GM23338 (cell line): ENCODE results near the gene TMED8. TPM values are rescaled to one million over a fixed set of nuclear protein-coding genes. Genes with fewer than 3 reads are reported as not detected.
A peak's percentile ranks its signal among the peaks of the same experiment; 100 is the strongest.

ENCODE experiments used
- ATAC-seq: fragments of 200-7000 bp; cut with Tn5 transposase; 3 replicates; pipeline ENCODE4 v1.9.1; 2020
- DNase-seq: peaks from one replicate; pipeline ENCODE4 v3.0.0-alpha.2; 2015; ENCODE audit warnings: low spot score
- H2AFZ ChIP-seq: fragments of 200-600 bp; sonication (generic); 2 replicates; pipeline ENCODE4 v1.8.0; 2016; ENCODE audit warnings: antibody characterized with exemption, mild to moderate bottlenecking, moderate library complexity
- H3F3A ChIP-seq: fragments of 200-600 bp; sonication (generic); replicated peaks from 2 replicates; pipeline ENCODE4 v1.8.0; 2017; ENCODE audit warnings: antibody characterized with exemption, mixed run types, low read depth
- H3K27ac ChIP-seq: fragments of 200-600 bp; sonication (generic); 2 replicates; pipeline ENCODE4 v1.6.1; 2016; ENCODE audit warnings: low read depth
- H3K27me3 ChIP-seq: fragments of 200-600 bp; sonication (generic); 2 replicates; pipeline ENCODE4 v1.8.0; 2016; ENCODE audit warnings: mild to moderate bottlenecking, mixed run types, moderate library complexity; ENCODE audit not compliant: insufficient read depth
- H3K36me3 ChIP-seq: fragments of 200-600 bp; sonication (generic); 2 replicates; pipeline ENCODE4 v1.8.0; 2016; ENCODE audit warnings: mild to moderate bottlenecking; ENCODE audit not compliant: insufficient read depth
- H3K4me1 ChIP-seq: fragments of 200-600 bp; sonication (generic); 2 replicates; pipeline ENCODE4 v1.8.0; 2016; ENCODE audit warnings: mild to moderate bottlenecking, moderate library complexity; ENCODE audit not compliant: insufficient read depth
- H3K4me2 ChIP-seq: fragments of 200-600 bp; sonication (generic); 2 replicates; pipeline ENCODE4 v1.7.1; 2017; ENCODE audit warnings: mixed run types
- H3K4me3 ChIP-seq: fragments of 200-600 bp; sonication (generic); 2 replicates; pipeline ENCODE4 v1.6.1; 2016; ENCODE audit warnings: mixed run types
- H3K79me2 ChIP-seq: fragments of 200-600 bp; sonication (generic); replicated peaks from 2 replicates; pipeline ENCODE4 v1.8.0; 2017; ENCODE audit warnings: mild to moderate bottlenecking; ENCODE audit not compliant: insufficient read depth
- H3K9me2 ChIP-seq: fragments of 200-600 bp; sonication (generic); 2 replicates; pipeline ENCODE4 v1.8.0; 2017; ENCODE audit not compliant: insufficient read depth
- H4K20me1 ChIP-seq: fragments of 200-600 bp; sonication (generic); replicated peaks from 2 replicates; pipeline ENCODE4 v1.8.0; 2017; ENCODE audit warnings: mild to moderate bottlenecking; ENCODE audit not compliant: insufficient read depth
- H3K27ac Mint-ChIP-seq: 2 replicates; pipeline ENCODE4 v1.8.0; 2020; ENCODE audit warnings: inconsistent platforms, mild to moderate bottlenecking, moderate library complexity, mixed read lengths
- H3K27me3 Mint-ChIP-seq: 3 replicates; pipeline ENCODE4 v1.8.0; 2022; ENCODE audit warnings: low read depth, mild to moderate bottlenecking, moderate library complexity, mixed read lengths, inconsistent platforms; ENCODE audit not compliant: insufficient read depth, poor library complexity
- H3K36me3 Mint-ChIP-seq: 3 replicates; pipeline ENCODE4 v1.8.0; 2021; ENCODE audit warnings: low read depth, mild to moderate bottlenecking, inconsistent platforms, moderate library complexity, mixed read lengths
- H3K4me1 Mint-ChIP-seq: 3 replicates; pipeline ENCODE4 v1.8.0; 2020; ENCODE audit warnings: mild to moderate bottlenecking, inconsistent platforms, mixed read lengths
- H3K4me3 Mint-ChIP-seq: 3 replicates; pipeline ENCODE4 v1.8.0; 2021; ENCODE audit warnings: moderate library complexity, mild to moderate bottlenecking, inconsistent platforms, mixed read lengths
- H3K9me3 Mint-ChIP-seq: 3 replicates; pipeline ENCODE4 v1.8.0; 2020; ENCODE audit warnings: moderate library complexity, mild to moderate bottlenecking, inconsistent platforms, mixed read lengths
- CREB1 ChIP-seq: fragments of 250-450 bp; sonication (Bioruptor Pico); IDR thresholded peaks from 2 replicates; pipeline ENCODE4 v1.5.0; 2020; ENCODE audit warnings: low read depth, mild to moderate bottlenecking, moderate library complexity
- EZH2phosphoT487 ChIP-seq: fragments of 200-600 bp; sonication (generic); IDR thresholded peaks from one replicate; pipeline ENCODE4 v1.8.1; 2018; ENCODE audit warnings: antibody characterized with exemption; ENCODE audit not compliant: unreplicated experiment
- JUNB ChIP-seq: IDR thresholded peaks from one replicate; pipeline ENCODE4 v1.6.1; 2016; ENCODE audit warnings: antibody characterized with exemption; ENCODE audit not compliant: unreplicated experiment
- NANOG ChIP-seq: IDR thresholded peaks from 2 replicates; pipeline ENCODE4 v1.6.1; 2016; ENCODE audit warnings: antibody characterized with exemption, borderline replicate concordance
- POLR2AphosphoS5 ChIP-seq: IDR thresholded peaks from 2 replicates; pipeline ENCODE4 v1.6.1; 2016; ENCODE audit warnings: antibody characterized with exemption, low read depth
- STAT1 ChIP-seq: IDR thresholded peaks from one replicate; pipeline ENCODE4 v1.6.1; 2016; ENCODE audit warnings: antibody characterized with exemption; ENCODE audit not compliant: unreplicated experiment
- ZNF114 ChIP-seq: fragments of 250-450 bp; sonication (Bioruptor Pico); IDR thresholded peaks from 2 replicates; pipeline ENCODE4 v1.5.0; 2020; ENCODE audit warnings: mild to moderate bottlenecking, moderate library complexity
- ZNF462 ChIP-seq: fragments of 250-450 bp; sonication (Bioruptor Pico); IDR thresholded peaks from 2 replicates; pipeline ENCODE4 v1.5.0; 2020; ENCODE audit warnings: mild to moderate bottlenecking, moderate library complexity
- polyA plus RNA-seq: library from polyadenylated mRNA; unstranded; fragments of >200 nt; fragmentation: Nextera tagmentation; extraction: Ambion mirVana; gene quantifications from 2 replicates; pipeline ENCODE4 v1.2.1, GENCODE V29; 2016
- total RNA-seq: library from RNA; depleted of rRNA; stranded (reverse); fragments of >200 nt; shearing (Covaris generic); gene quantifications from 2 replicates; pipeline ENCODE4 v1.2.3, GENCODE V29; 2014

TMED8 gene
- total and polyA plus RNA-seq, 2 experiments from 2014 or later, result 4.3 to 13.8 TPM

- no peak for TF ChIP-seq POLR2AphosphoS5
- no peak for TF ChIP-seq NANOG
- Histone ChIP-seq H2AFZ (no peak overlapping the region), H3K27me3 (no peaks in the 10 kb centered on the region), H3F3A (no peaks in the 10 kb centered on the region), H3K4me3 (no peak overlapping the region), H3K27ac (no peak overlapping the region), H3K36me3 (no peaks in the 10 kb centered on the region), H3K4me1 (peaks cover 28% of the 10 kb centered on the region), H3K9me2 (peaks cover 4% of the 10 kb centered on the region; the same call in 1 of the 2 replicates), H3K4me2 (0 out of 2 replicates have a peak overlapping the region, but pooled peaks have one; percentile 40), H4K20me1 (no peaks in the 10 kb centered on the region), H3K79me2 (no peaks in the 10 kb centered on the region)
- ATAC-seq (no peak), DNase-seq (no peak)
- Mint-ChIP-seq H3K4me3 (no peak overlapping the region), H3K27me3 (no peaks in the 10 kb centered on the region), H3K9me3 (no peaks in the 10 kb centered on the region; the same call in 2 of the 3 replicates), H3K27ac (no peak overlapping the region; the same call in 1 of the 2 replicates), H3K36me3 (peaks cover 20% of the 10 kb centered on the region), H3K4me1 (peaks cover 45% of the 10 kb centered on the region)
Observed at GRCh38 chr14:77343662-77344061, 33.2 kb downstream of the TMED8 start.

- peaks cover 31% of the 10 kb centered on the region for H3K4me1 ChIP-seq
- Mint-ChIP-seq H3K4me1 (peaks cover 53% of the 10 kb centered on the region), H3K36me3 (peaks cover 20% of the 10 kb centered on the region), H3K9me3 (no peaks in the 10 kb centered on the region; the same call in 2 of the 3 replicates), H3K27ac (no peak overlapping the region; the same call in 1 of the 2 replicates), H3K4me3 (no peak overlapping the region), H3K27me3 (no peaks in the 10 kb centered on the region)
- no peaks in the 10 kb centered on the region for H3K79me2 ChIP-seq
- H3K4me2 ChIP-seq, result no peak overlapping the region
- H4K20me1 ChIP-seq, result no peaks in the 10 kb centered on the region
- ATAC-seq (no peak), DNase-seq (no peak)
- H3K27me3 ChIP-seq, result no peaks in the 10 kb centered on the region
- H3K27ac ChIP-seq, result no peak overlapping the region
- no peaks in the 10 kb centered on the region for H3F3A ChIP-seq
- H3K4me3 ChIP-seq, result no peak overlapping the region
- TF ChIP-seq NANOG (no peak), POLR2AphosphoS5 (no peak), CREB1 (CRISPR knock-in tag) (no peak), ZNF462 (CRISPR knock-in tag) (no peak), STAT1 (no peak), ZNF114 (CRISPR knock-in tag) (no peak), JUNB (no peak), EZH2phosphoT487 (no peak)
- H3K36me3 ChIP-seq, result no peaks in the 10 kb centered on the region
- H2AFZ ChIP-seq, result no peak overlapping the region
- peaks cover 4% of the 10 kb centered on the region; the same call in 1 of the 2 replicates for H3K9me2 ChIP-seq
Observed at GRCh38 chr14:77342726-77343397, 34.0 kb downstream of the TMED8 start.
